Esophagus muscularis mucosa (tissue), 4 donors: ENCODE measurements around the gene FRMD4A. TPM values are rescaled to one million over a fixed set of nuclear protein-coding genes. Genes with fewer than 3 reads are reported as not detected.
A peak's percentile ranks its signal among the peaks of the same experiment; 100 is the strongest.

Experiments used
- DNase-seq: peaks from one replicate; pipeline ENCODE4 v3.0.0-alpha.2; 2017; ENCODE audit errors: extremely low spot score
- H3K27ac ChIP-seq, 4 donors: fragments of 200-600 bp; sonication (generic); replicated peaks in 1 of 4; 1 replicate in 3 of 4; 2 replicates in 1 of 4; pipeline ENCODE4 v1.5.1; 2016 to 2019; ENCODE audit warnings: mild to moderate bottlenecking in 1 of 4
- H3K27me3 ChIP-seq, 4 donors: fragments of 200-600 bp; sonication (generic); one replicate each; pipeline versions ENCODE4 v1.5.1 to v1.6.0; 2016 to 2019
- H3K36me3 ChIP-seq, 4 donors: fragments of 200-600 bp; sonication (generic); one replicate each; pipeline ENCODE4 v1.5.1; 2016 to 2019
- H3K4me1 ChIP-seq, 4 donors: fragments of 200-600 bp; sonication (generic); one replicate each; pipeline ENCODE4 v1.5.1; 2016 to 2019
- H3K4me3 ChIP-seq, 4 donors: fragments of 200-600 bp; sonication (generic); 1 replicate in 2 of 4; 2 replicates in 2 of 4; pipeline ENCODE4 v1.5.1; 2016 to 2019; ENCODE audit warnings: mild to moderate bottlenecking in 4 of 4, moderate library complexity in 1 of 4
- H3K9me3 ChIP-seq, 4 donors: fragments of 200-600 bp; sonication (generic); 1 replicate in 3 of 4; 2 replicates in 1 of 4; pipeline ENCODE4 v1.5.1; 2016 to 2019
- EP300 ChIP-seq: sonication (generic); formaldehyde crosslinking; IDR thresholded peaks from one replicate; pipeline ENCODE4 v1.6.1; 2017; ENCODE audit warnings: antibody characterized with exemption
- POLR2A ChIP-seq: fragments of 450-650 bp; IDR thresholded peaks from one replicate; pipeline ENCODE4 v1.6.1; 2017; ENCODE audit warnings: antibody characterized with exemption, moderate library complexity, mild to moderate bottlenecking, low read depth
- POLR2AphosphoS5 ChIP-seq, 2 donors: sonication (generic); formaldehyde crosslinking; IDR thresholded peaks; one replicate each; pipeline ENCODE4 v1.6.1; 2017; ENCODE audit warnings: antibody characterized with exemption in 2 of 2
- WGBS: methylation state at CpG from one replicate; pipeline ENCODE4 v1.1.5; 2018; 5-methylcytosine and 5-hydroxymethylcytosine counted together
- intact Hi-C: fragments of 100-400 bp; cut with DNase I; formaldehyde crosslinking; loops from one replicate; pipeline ENCODE4 v1.15.1; 2023
- total RNA-seq, 4 donors: library from RNA; depleted of rRNA; stranded (reverse); fragments of >200 nt; gene quantifications; one replicate each; pipeline versions ENCODE4 v1.1.0 to v1.2.1, GENCODE V29; 2016
- TF ChIP-seq, protein P1 (sequence below), 3 experiments: fragments of 200-600 bp in 2 of 3; fragments of 450-650 bp in 1 of 3; sonication (generic) in 2 of 3; IDR thresholded peaks; one replicate each; pipeline ENCODE4 v1.5.1; 2017 to 2019; ENCODE audit warnings: antibody characterized with exemption in 3 of 3, mild to moderate bottlenecking in 2 of 3, moderate library complexity in 1 of 3

FRMD4A gene
- total RNA-seq, 4 donors from 2014 or later: 17.0 to 28.8 (median 21.8) TPM

GRCh38 chr10:14291296-14291695 is 39.4 kb downstream of the FRMD4A start:
- H3K27ac ChIP-seq: no peak overlapping the region
- TF ChIP-seq EP300 (no peak), POLR2A (no peak), POLR2AphosphoS5 (IDR thresholded peaks at IDR 0.05) (no peak)
- TF ChIP-seq, protein P1, sequence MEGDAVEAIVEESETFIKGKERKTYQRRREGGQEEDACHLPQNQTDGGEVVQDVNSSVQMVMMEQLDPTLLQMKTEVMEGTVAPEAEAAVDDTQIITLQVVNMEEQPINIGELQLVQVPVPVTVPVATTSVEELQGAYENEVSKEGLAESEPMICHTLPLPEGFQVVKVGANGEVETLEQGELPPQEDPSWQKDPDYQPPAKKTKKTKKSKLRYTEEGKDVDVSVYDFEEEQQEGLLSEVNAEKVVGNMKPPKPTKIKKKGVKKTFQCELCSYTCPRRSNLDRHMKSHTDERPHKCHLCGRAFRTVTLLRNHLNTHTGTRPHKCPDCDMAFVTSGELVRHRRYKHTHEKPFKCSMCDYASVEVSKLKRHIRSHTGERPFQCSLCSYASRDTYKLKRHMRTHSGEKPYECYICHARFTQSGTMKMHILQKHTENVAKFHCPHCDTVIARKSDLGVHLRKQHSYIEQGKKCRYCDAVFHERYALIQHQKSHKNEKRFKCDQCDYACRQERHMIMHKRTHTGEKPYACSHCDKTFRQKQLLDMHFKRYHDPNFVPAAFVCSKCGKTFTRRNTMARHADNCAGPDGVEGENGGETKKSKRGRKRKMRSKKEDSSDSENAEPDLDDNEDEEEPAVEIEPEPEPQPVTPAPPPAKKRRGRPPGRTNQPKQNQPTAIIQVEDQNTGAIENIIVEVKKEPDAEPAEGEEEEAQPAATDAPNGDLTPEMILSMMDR (IDR thresholded peaks at IDR 0.05): no peak
- H3K27me3 ChIP-seq: no peaks in the 10 kb centered on the region
- H3K9me3 ChIP-seq: peaks cover 0 to 15% (median 4%) of the 10 kb centered on the region in 4 donors
- H3K4me3 ChIP-seq: no peak overlapping the region
- intact Hi-C loops: no loop called here
- 96% methylated on average over 1 of the region's 1 CpG for WGBS
- H3K4me1 ChIP-seq: peaks cover 0 to 13% (median 10%) of the 10 kb centered on the region in 4 donors
- H3K36me3 ChIP-seq: no peaks in the 10 kb centered on the region
- no peak for DNase-seq

GRCh38 chr10:14285941-14286560 is 44.7 kb downstream of the FRMD4A start:
- TF ChIP-seq POLR2AphosphoS5 (IDR thresholded peaks at IDR 0.05): no peak
- TF ChIP-seq POLR2A: no peak
- no peak for TF ChIP-seq EP300
- TF ChIP-seq, protein P1 (IDR thresholded peaks at IDR 0.05): no peak
- intact Hi-C loops: no loop called here

GRCh38 chr10:14282276-14282675 is 48.4 kb downstream of the FRMD4A start:
- no peaks in the 10 kb centered on the region for H3K27me3 ChIP-seq
- TF ChIP-seq POLR2A (no peak), EP300 (no peak), POLR2AphosphoS5 (IDR thresholded peaks at IDR 0.05) (no peak)
- TF ChIP-seq, protein P1 (IDR thresholded peaks at IDR 0.05): no peak
- peaks cover 0 to 8% (median 0%) of the 10 kb centered on the region in 4 donors for H3K4me1 ChIP-seq
- intact Hi-C loops: no loop called here
- H3K36me3 ChIP-seq: no peaks in the 10 kb centered on the region
- no peaks in the 10 kb centered on the region for H3K9me3 ChIP-seq
- H3K4me3 ChIP-seq: no peak overlapping the region
- 88% methylated on average over 4 of the region's 4 CpGs for WGBS
- no peak overlapping the region for H3K27ac ChIP-seq
- peak; percentile 66 for DNase-seq

More at GRCh38 chr10:14285941-14286560, 44.7 kb downstream of the FRMD4A start:
- no peak overlapping the region for H3K4me3 ChIP-seq
- H3K36me3 ChIP-seq: no peaks in the 10 kb centered on the region
- no peak overlapping the region for H3K27ac ChIP-seq
- 83% methylated on average over 6 of the region's 6 CpGs for WGBS
- peaks cover 0 to 8% (median 0%) of the 10 kb centered on the region in 4 donors for H3K4me1 ChIP-seq
- DNase-seq: peak; percentile 39
- no peaks in the 10 kb centered on the region for H3K27me3 ChIP-seq
- H3K9me3 ChIP-seq: peaks cover 0 to 8% (median 2%) of the 10 kb centered on the region in 4 donors

GRCh38 chr10:14278533-14278932 is 52.2 kb downstream of the FRMD4A start:
- TF ChIP-seq POLR2A (no peak), POLR2AphosphoS5 (IDR thresholded peaks at IDR 0.05) (no peak), EP300 (no peak)
- TF ChIP-seq, protein P1 (IDR thresholded peaks at IDR 0.05): no peak
- 80% methylated on average over 8 of the region's 8 CpGs for WGBS

More at GRCh38 chr10:14278533-14278932, 52.2 kb downstream of the FRMD4A start:
- DNase-seq: peak; percentile 50
- Histone ChIP-seq H3K4me1 (peaks cover 0 to 4% (median 0%) of the 10 kb centered on the region in 4 donors), H3K9me3 (no peaks in the 10 kb centered on the region), H3K27me3 (no peaks in the 10 kb centered on the region), H3K4me3 (no peak overlapping the region), H3K27ac (no peak overlapping the region), H3K36me3 (no peaks in the 10 kb centered on the region)
- intact Hi-C loops: loop anchor here (5.0 kb wide), 1 partner anchor 56 kb away; no protein-coding TSS in a partner anchor
